ENCODE results near the gene ENG. TPM values are rescaled to one million over a fixed set of nuclear protein-coding genes. Genes with fewer than 3 reads are reported as not detected.

Gene ENG
- total RNA-seq, 8 experiments from 2014 or later = 0.21 to 28.1 (median 2.4) TPM

DNA sequence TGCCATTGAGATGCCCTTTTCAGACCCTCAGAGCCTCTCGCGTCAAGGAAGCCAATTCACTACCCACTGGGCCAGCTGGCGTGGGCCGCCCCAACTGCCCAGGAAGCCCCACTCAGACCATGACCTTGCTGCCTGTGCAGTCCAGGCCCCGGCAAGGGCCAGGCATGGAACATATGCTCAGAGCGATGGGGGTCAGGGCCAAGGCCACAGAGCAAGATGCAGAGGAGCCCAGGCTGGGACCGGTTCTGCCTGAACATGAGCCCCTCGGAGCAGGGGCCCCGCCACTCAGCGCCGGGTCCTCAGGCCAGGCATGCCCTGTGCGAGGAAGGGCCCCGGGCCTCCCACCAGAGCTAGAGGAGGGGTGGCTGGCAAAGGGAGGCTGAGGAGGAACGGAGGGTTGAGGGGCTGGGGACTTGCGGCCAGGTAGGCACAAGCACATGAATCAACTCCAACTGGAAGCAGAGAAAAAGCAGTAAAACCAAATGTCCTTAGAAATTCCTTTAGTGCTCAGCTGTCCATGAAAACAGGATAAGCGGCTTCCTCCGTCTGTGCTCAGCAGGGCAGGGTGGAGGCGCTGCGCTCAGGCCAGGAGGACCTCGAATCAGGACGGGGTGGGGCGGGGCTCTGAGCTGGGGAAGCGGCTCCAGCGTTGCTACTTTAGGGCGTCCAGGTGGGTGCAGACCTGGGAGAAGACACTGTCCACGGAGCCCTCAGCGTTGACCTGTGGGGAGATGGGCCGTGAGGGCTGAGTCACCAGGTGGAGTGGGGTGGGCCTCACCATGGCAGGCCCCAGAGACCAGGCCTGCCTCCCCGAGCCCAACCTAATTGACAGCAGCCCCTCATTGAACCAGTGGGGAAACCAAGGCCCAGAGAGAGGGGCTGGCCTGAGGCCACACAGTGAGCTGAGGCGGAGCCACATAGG, 13.2 kb upstream of the ENG start:
- H3K4me1 ChIP-seq (replicated peaks in 1 of 2) = peaks cover 0 to 17% of the 10 kb centered on the region in 2 donors
- in situ Hi-C loops (cut with MboI; ENCODE audit: low pct_unique_long_range_greater_than_20kb in 2 of 9, low sequenced_read_pairs in 9 of 9, unreplicated experiment in 9 of 9) = no loop called here
- H3K4me3 ChIP-seq = no peak overlapping the region
- WGBS, 10 experiments = 86 to 90% methylated on average over 2 to 4 of the region's 30 CpGs; no CpG with 5 or more reads in 8 of the 10 experiments
- ATAC-seq (replicated peaks in 6 of 8) = no peak
- H3K27ac ChIP-seq = no peak overlapping the region

DNA sequence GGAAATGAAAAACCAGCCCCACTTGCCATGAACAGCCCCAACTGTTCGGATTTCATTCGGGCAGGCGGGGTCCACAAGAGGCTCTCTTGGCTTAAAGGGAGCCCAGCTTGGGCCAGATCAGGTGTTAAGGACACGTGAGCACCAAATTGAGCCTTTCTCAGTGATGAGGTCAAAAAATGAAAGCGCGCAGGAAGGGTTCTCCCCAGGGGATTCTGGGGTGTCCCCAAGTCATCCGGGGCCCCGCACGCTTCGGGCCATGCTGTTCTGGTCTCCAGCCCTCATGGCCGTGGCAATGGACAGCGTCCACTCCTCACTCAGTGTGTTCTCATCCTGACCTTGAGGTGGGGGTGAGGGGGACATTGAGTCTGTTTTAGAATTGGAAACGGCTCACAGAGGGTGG, 12.1 kb upstream of the ENG start:
- in situ Hi-C loops (cut with MboI; ENCODE audit: low pct_unique_long_range_greater_than_20kb in 2 of 9, low sequenced_read_pairs in 9 of 9, unreplicated experiment in 9 of 9) = no loop called here
- Histone ChIP-seq H3K27ac (no peak overlapping the region), H3K4me3 (no peak overlapping the region), H3K4me1 (replicated peaks in 1 of 2) (peaks cover 0 to 11% of the 10 kb centered on the region in 2 donors)
- WGBS, 10 experiments = 80 to 100% (median 92%) methylated on average over 1 to 5 of the region's 13 CpGs; no CpG with 5 or more reads in 3 of the 10 experiments
- ATAC-seq (replicated peaks in 6 of 8) = no peak

DNA sequence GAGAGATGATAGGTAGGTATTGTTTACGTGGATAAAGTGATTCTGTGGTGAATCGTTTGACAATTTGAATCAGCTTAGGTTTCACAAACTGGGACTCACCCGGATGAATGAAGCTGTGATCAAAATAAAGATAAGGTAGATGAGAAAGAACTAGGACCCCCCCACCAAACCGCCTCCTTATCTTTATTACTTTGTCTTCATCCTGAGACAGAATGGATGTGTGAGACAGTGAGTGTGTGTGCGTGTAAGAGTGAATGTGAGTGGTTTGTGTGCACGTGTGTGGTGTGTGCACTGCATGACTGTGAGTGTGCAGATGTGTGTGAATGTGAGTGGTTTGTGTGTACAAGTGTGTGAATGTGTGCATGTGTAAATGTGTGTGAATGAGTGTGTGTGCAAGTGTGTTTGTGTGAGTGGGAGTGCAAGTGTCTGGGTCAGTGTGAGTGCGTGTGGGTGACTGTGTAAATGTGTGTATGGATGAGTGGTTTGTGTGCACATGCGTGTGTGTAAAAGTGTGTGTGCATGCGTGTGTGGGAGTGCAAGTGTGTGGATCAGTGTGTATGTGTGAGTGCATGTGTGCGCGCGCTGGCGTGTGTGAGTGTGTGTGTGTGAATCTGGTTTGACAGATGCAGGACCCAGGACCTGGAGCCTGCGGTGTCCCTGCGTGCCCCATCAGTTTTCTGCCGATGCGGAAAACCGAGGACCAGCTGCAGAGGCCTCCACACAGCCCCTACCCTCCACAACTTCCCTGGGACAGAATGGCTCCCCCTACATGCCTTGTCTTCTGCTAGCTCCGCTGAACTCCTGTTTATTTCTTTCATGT, 11.4 kb upstream of the ENG start:
- H3K27ac ChIP-seq = no peak overlapping the region
- WGBS, 10 experiments = 45 to 93% (median 82%) methylated on average over 2 to 14 of the region's 19 CpGs
- no peak overlapping the region for H3K4me3 ChIP-seq
- in situ Hi-C loops (cut with MboI; ENCODE audit: low pct_unique_long_range_greater_than_20kb in 2 of 9, low sequenced_read_pairs in 9 of 9, unreplicated experiment in 9 of 9) = no loop called here
- no peak for ATAC-seq (replicated peaks in 6 of 8)
- H3K4me1 ChIP-seq (replicated peaks in 1 of 2) = peaks cover 0 to 11% of the 10 kb centered on the region in 2 donors

DNA sequence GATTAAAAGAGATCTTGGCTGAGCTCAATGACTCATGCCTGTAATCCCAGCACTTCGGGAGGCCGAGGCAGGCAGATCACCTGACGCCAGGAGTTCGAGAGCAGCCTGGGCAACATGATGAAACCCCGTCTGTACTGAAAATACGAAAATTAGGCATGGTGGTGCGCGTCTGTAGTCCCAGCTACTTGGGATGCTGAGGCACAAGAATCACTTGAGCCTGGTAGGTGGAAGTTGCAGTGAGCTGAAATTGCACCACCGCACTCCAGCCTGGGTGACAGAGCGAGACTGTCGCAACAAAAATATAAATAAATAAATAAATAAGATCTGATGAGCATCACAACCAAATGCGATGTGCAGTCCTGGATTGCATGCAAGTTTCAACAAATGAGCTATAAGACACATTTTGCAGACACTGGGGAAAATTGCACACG, 8.7 kb upstream of the ENG start:
- WGBS, 10 experiments = 65 to 100% (median 87%) methylated on average over 1 to 9 of the region's 13 CpGs
- H3K4me1 ChIP-seq (replicated peaks in 1 of 2) = peaks cover 0 to 11% of the 10 kb centered on the region in 2 donors
- H3K27ac ChIP-seq = no peak overlapping the region
- ATAC-seq (replicated peaks in 6 of 8) = no peak
- in situ Hi-C loops (cut with MboI; ENCODE audit: low pct_unique_long_range_greater_than_20kb in 2 of 9, low sequenced_read_pairs in 9 of 9, unreplicated experiment in 9 of 9) = no loop called here
- no peak overlapping the region for H3K4me3 ChIP-seq

DNA sequence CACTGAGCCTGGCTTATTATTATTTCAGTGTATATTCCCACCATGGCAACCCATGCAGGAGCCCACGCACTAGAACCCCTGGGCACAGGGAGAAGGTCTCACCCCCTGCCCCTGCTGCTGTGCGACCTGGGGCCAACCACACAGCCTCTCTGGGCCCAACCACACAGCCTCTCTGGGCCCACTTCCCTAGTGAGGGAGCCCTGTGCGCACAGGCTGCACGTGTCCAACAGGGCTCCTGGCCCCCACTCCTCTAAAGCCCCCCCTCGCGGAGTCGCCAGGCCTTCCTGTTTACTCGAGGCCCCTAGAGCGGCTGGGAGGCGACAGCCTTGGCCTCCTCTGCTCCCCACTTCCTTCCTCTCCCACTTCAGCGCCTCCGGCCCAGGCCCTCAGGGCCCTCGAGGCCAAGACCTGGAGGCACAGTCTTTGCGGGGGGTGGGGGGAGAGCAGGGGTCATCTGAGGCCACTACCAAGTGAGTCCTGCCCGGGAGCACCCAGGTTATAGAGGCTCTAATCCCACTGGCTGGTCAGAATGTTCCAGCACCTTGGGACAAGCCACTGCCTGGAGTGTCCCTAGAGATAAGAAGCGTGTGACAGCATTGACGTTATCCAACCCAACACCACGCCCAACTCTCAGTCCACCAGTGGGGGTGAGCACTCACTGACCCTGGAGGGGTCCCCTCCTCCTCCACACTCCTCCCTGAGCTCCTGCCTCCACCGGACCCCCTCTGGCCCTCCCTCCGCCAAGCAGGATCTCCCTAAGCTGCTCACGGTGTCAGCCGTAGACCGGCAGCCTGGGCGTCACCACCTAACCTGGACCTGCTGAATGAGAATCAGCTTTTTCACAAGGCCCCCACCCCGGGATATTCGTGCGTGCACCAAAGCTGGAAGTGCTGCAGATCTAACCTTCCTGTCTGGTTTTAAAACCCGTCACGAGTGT, 7.9 kb upstream of the ENG start:
- no peak overlapping the region for H3K27ac ChIP-seq
- ATAC-seq (replicated peaks in 6 of 8) = peak in 4 of 8 experiments; percentile 23 to 43 (median 32)
- 20 to 100% (median 76%) methylated on average over 1 to 12 of the region's 29 CpGs; no CpG with 5 or more reads in 4 of the 10 experiments for WGBS, 10 experiments
- in situ Hi-C loops (cut with MboI; ENCODE audit: low pct_unique_long_range_greater_than_20kb in 2 of 9, low sequenced_read_pairs in 9 of 9, unreplicated experiment in 9 of 9) = no loop called here
- no peak overlapping the region for H3K4me3 ChIP-seq
- H3K4me1 ChIP-seq (replicated peaks in 1 of 2) = peaks cover 0 to 16% of the 10 kb centered on the region in 2 donors

DNA sequence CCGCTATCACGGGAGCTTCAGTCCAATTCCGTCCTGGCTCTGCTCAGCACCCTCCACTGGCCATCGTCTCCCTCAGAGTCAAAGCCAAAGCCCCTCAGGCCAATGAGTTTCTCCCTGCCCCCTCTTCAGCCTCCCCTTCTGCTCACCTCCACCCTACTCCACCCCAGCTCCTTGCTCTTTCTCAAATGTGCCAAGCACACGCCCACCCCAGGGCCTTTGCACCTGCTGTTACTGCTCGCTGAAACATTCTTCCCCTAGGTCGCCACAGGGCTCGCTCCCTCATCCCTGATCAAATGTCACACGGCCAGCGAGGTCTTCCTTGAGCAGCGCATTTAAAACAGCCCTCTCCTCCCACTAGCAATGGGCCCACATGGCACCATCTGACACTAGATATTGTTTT, 6.3 kb upstream of the ENG start:
- in situ Hi-C loops (cut with MboI; ENCODE audit: low pct_unique_long_range_greater_than_20kb in 2 of 9, low sequenced_read_pairs in 9 of 9, unreplicated experiment in 9 of 9) = no loop called here
- no peak overlapping the region for H3K4me3 ChIP-seq
- H3K4me1 ChIP-seq (replicated peaks in 1 of 2) = peaks cover 0 to 16% of the 10 kb centered on the region in 2 donors
- ATAC-seq (replicated peaks in 6 of 8) = no peak
- WGBS, 10 experiments = 67 to 100% (median 100%) methylated on average over 1 to 8 of the region's 11 CpGs; no CpG with 5 or more reads in 5 of the 10 experiments
- H3K27ac ChIP-seq = no peak overlapping the region

DNA sequence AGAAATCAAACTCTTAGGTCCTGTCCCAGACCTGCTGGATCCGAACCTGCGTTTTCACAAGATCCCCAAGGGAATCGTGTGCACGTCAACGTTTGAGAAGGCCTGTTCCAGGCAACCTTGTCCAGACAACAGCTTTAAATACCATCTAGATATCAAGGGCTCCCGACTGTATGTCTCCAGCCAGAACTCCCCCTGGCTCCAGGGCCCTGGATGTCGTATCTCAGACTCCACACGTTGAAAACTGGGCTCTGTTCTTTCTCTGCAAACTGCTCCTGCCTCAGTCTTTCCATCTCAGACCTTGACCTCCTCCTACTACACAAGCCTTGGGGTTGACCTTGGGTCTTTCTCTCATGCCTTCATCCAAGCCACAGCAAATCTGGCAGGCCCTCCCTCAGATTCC, 5.8 kb upstream of the ENG start:
- in situ Hi-C loops (cut with MboI; ENCODE audit: low pct_unique_long_range_greater_than_20kb in 2 of 9, low sequenced_read_pairs in 9 of 9, unreplicated experiment in 9 of 9) = no loop called here
- WGBS, 10 experiments = 62 to 100% (median 83%) methylated on average over 1 to 7 of the region's 8 CpGs; no CpG with 5 or more reads in 2 of the 10 experiments
- peaks cover 0 to 12% of the 10 kb centered on the region in 2 donors for H3K4me1 ChIP-seq (replicated peaks in 1 of 2)
- no peak overlapping the region for H3K27ac ChIP-seq
- H3K4me3 ChIP-seq = no peak overlapping the region
- ATAC-seq (replicated peaks in 6 of 8) = no peak

DNA sequence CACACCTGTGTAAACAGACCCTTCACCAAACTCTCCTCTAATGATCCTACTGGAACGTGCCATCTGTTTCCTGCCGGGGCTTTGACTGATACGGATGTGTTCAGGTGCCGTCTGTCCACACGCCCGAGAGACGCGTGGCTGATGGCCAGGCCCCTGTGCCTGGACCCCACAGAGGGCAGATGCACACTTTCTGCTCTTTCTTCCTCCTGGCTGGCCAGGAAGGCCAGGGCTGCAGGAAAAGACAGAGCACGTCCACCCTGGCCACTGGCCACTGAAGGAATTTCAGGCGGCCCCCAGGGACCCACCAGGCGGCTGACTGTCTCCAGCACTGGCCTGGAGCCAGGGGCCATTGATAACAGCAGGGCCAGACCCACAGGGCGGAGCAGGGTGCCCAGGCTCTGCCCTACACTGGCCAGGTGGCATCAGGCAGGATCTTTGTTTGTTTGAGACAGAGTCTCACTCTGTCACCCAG, 3.6 kb upstream of the ENG start:
- Histone ChIP-seq H3K4me1 (replicated peaks in 1 of 2) (peaks cover 0 to 14% of the 10 kb centered on the region in 2 donors), H3K27ac (no peak overlapping the region), H3K4me3 (no peak overlapping the region)
- WGBS, 10 experiments = 42 to 79% (median 69%) methylated on average over 4 to 8 of the region's 12 CpGs; no CpG with 5 or more reads in 5 of the 10 experiments
- peak in 5 of 8 experiments; percentile 4 to 42 (median 14) for ATAC-seq (replicated peaks in 6 of 8)
- in situ Hi-C loops (cut with MboI; ENCODE audit: low pct_unique_long_range_greater_than_20kb in 2 of 9, low sequenced_read_pairs in 9 of 9, unreplicated experiment in 9 of 9) = no loop called here

DNA sequence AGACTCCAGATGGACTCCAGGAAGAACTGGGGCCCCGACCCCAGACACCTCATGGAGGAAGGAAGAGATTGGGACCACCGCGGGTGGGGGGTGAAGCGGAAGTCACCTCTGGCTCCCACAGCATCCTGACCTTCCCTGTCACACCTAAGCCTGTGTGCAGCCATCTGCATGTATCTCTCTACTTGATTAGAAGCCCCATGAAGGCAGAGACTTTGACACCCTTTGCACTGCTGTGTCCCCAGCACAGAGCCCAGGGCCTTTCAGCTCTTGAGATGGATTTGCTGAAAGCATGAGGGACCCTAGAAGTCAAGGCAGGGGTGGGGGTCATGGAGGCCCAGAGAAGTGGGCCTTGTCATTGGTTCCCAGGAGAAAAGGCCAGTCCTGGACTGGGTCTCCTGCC, 2.8 kb upstream of the ENG start:
- in situ Hi-C loops (cut with MboI; ENCODE audit: low pct_unique_long_range_greater_than_20kb in 2 of 9, low sequenced_read_pairs in 9 of 9, unreplicated experiment in 9 of 9) = no loop called here
- WGBS, 10 experiments = 60 to 62% methylated on average over 1 to 4 of the region's 4 CpGs; no CpG with 5 or more reads in 8 of the 10 experiments
- no peak overlapping the region for H3K27ac ChIP-seq
- H3K4me3 ChIP-seq = no peak overlapping the region
- peaks cover 0 to 14% of the 10 kb centered on the region in 2 donors for H3K4me1 ChIP-seq (replicated peaks in 1 of 2)
- ATAC-seq (replicated peaks in 6 of 8) = no peak

DNA sequence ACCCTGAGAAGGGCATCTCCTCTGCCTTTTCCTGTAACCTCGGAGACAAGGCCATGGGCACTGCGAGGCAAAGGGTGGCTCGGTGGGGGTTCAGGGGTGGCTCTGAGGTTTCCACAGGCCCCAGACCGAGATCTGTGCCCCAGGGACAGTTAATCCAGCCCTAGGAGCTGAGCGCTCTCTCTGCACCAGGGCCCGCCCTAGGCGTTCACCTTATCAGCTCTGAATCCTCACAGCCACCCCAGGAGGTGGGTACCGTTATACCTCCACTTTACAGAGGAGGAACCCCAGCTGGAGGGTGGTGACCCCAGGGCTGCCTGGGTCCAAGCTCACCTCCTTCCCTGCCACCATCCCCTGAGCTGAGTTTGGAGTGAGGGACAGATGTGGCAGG, 2.3 kb upstream of the ENG start:
- in situ Hi-C loops (cut with MboI; ENCODE audit: low pct_unique_long_range_greater_than_20kb in 2 of 9, low sequenced_read_pairs in 9 of 9, unreplicated experiment in 9 of 9) = no loop called here
- WGBS, 10 experiments = 20 to 92% (median 89%) methylated on average over 1 to 4 of the region's 8 CpGs; no CpG with 5 or more reads in 7 of the 10 experiments
- Histone ChIP-seq H3K4me3 (no peak overlapping the region), H3K27ac (no peak overlapping the region), H3K4me1 (replicated peaks in 1 of 2) (peaks cover 0 to 14% of the 10 kb centered on the region in 2 donors)
- ATAC-seq (replicated peaks in 6 of 8) = no peak

DNA sequence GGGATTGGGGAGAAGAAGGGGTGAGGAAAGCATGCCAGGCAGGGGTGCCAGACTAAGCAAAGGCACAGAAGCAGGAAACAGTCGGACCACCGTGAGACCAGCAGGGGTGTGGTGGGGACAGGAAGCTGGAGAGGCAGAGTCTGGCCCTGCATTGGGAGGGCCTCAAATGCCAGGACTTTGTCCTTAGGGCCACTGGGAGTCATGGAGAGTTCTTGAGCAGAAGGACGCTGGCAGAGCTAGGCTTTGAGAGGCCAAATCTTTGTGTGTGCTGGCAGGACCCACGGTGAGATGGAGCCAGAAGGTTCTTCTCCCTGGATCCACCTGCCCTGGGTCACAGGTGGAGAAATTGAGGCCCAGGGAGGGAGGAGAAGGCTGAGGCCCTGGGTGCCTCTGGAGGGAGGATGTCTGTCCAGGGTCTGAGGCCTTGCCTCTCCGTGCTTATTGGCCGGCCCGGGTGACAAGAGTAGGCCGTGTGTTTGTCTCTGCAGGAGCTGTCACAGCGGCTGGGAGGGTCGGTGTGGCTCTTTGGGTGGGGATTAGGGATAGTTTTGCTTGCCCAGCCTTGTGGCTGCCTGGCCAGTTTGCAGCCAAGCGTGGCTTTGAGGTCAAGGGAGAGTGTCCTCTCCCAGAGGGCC, 1.8 kb upstream of the ENG start:
- Histone ChIP-seq H3K4me1 (replicated peaks in 1 of 2) (peaks cover 0 to 14% of the 10 kb centered on the region in 2 donors), H3K4me3 (no peak overlapping the region), H3K27ac (no peak overlapping the region)
- in situ Hi-C loops (cut with MboI; ENCODE audit: low pct_unique_long_range_greater_than_20kb in 2 of 9, low sequenced_read_pairs in 9 of 9, unreplicated experiment in 9 of 9) = no loop called here
- ATAC-seq (replicated peaks in 6 of 8) = no peak
- 20 to 95% (median 80%) methylated on average over 1 to 4 of the region's 11 CpGs; no CpG with 5 or more reads in 5 of the 10 experiments for WGBS, 10 experiments

DNA sequence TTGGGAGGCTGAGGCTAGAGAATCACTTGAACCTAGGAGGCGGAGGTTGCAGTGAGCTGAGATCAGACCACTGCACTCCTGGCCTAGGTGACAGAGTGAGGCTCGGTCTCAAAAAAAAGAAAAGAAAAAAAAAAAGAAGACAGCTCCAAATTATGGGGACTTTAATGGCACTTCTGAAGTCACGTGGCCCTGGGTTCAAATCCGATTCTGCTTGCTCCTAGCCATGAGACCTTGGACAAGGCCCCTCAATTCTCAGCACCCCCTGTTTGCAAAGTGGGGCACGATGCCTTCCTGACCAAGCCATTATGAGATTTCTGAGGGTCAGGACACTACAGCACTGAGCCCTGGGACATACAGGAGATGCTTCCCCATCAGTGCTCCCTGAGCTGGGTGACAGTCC, 1.1 kb upstream of the ENG start:
- no peak for ATAC-seq (replicated peaks in 6 of 8)
- 76 to 100% (median 93%) methylated on average over 1 to 4 of the region's 5 CpGs; no CpG with 5 or more reads in 5 of the 10 experiments for whole genome bisulfite sequencing, 10 experiments
- in situ Hi-C loops (cut with MboI; ENCODE audit: low pct_unique_long_range_greater_than_20kb in 2 of 9, low sequenced_read_pairs in 9 of 9, unreplicated experiment in 9 of 9) = no loop called here
- Histone ChIP-seq H3K4me3 (no peak overlapping the region), H3K27ac (no peak overlapping the region), H3K4me1 (replicated peaks in 1 of 2) (peaks cover 0 to 14% of the 10 kb centered on the region in 2 donors)
